Fibroblast of lung (primary cell): ENCODE data around the gene DDRGK1. TPM values are rescaled to one million over a fixed set of nuclear protein-coding genes. Genes with fewer than 3 reads are reported as not detected.

Experiments
- DNase-seq, 2 donors: peaks; one replicate each; pipeline versions ENCODE4 v3.0.0 to v3.0.0-alpha.2; 2010; ENCODE audit warnings: low read depth in 2 of 2
- H2AFZ ChIP-seq: 2 replicates; pipeline ENCODE4 v1.5.1; 2012; ENCODE audit warnings: low read length, control low read depth, inconsistent platforms
- H3K27ac ChIP-seq: 2 replicates; pipeline ENCODE4 v1.5.1; 2011; ENCODE audit warnings: low read length, control low read depth; ENCODE audit not compliant: insufficient read depth
- H3K27me3 ChIP-seq: 2 replicates; pipeline ENCODE4 v1.5.1; 2011; ENCODE audit warnings: mild to moderate bottlenecking, low read length; ENCODE audit not compliant: control insufficient read depth, insufficient read depth
- H3K36me3 ChIP-seq: 2 replicates; pipeline ENCODE4 v1.5.1; 2011; ENCODE audit warnings: low read length; ENCODE audit not compliant: control insufficient read depth, insufficient read depth
- H3K4me1 ChIP-seq: 2 replicates; pipeline ENCODE4 v1.5.1; 2011; ENCODE audit warnings: low read length; ENCODE audit not compliant: control insufficient read depth, insufficient read depth; ENCODE audit errors: extremely low read depth
- H3K4me2 ChIP-seq: 2 replicates; pipeline ENCODE4 v1.5.1; 2011; ENCODE audit warnings: low read length, control low read depth; ENCODE audit not compliant: insufficient read depth; ENCODE audit errors: extremely low read depth
- H3K4me3 ChIP-seq, 4 experiments: fragments of 200-600 bp in 1 of 4; sonication (generic) in 1 of 4; replicated peaks in 1 of 4; 2 replicates each; pipeline ENCODE4 v1.5.1; 2011 to 2016; ENCODE audit warnings: low read length in 4 of 4, low read depth in 3 of 4, mild to moderate bottlenecking in 3 of 4, control low read depth in 2 of 4, inconsistent platforms in 1 of 4, mixed read lengths in 1 of 4; ENCODE audit not compliant: insufficient read depth in 1 of 4; ENCODE audit errors: control extremely low read depth in 1 of 4
- H3K79me2 ChIP-seq: 2 replicates; pipeline ENCODE4 v1.5.1; 2012; ENCODE audit warnings: mild to moderate bottlenecking, low read length, inconsistent platforms; ENCODE audit not compliant: control insufficient read depth, insufficient read depth
- H3K9ac ChIP-seq: 2 replicates; pipeline ENCODE4 v1.5.1; 2011; ENCODE audit warnings: mild to moderate bottlenecking, low read length, control low read depth; ENCODE audit not compliant: insufficient read depth
- H3K9me3 ChIP-seq: 2 replicates; pipeline ENCODE4 v1.5.1; 2012; ENCODE audit warnings: low read depth, low read length; ENCODE audit not compliant: control insufficient read depth, insufficient read depth
- H4K20me1 ChIP-seq: 2 replicates; pipeline ENCODE4 v1.5.1; 2011; ENCODE audit warnings: low read length; ENCODE audit not compliant: control insufficient read depth, insufficient read depth; ENCODE audit errors: extremely low read depth
- CTCF ChIP-seq, 2 donors: IDR thresholded peaks in 1 of 2; conservative IDR thresholded peaks in 1 of 2; 1 replicate in 1 of 2; 2 replicates in 1 of 2; pipeline ENCODE4 v1.5.1; 2011 to 2012; ENCODE audit warnings: low read length in 2 of 2, control low read depth in 1 of 2, inconsistent platforms in 1 of 2, low read depth in 1 of 2, mild to moderate bottlenecking in 1 of 2
- EZH2 ChIP-seq: IDR thresholded peaks from 2 replicates; pipeline ENCODE4 v1.5.1; 2012; ENCODE audit warnings: low read length, control low read depth, mild to moderate bottlenecking; ENCODE audit errors: missing control alignments
- polyA plus RNA-seq, 2 donors: library from polyadenylated mRNA; depleted of rRNA in 1 of 2; stranded (reverse) in 1 of 2; unstranded in 1 of 2; fragments of >200 nt; gene quantifications; 2 replicates each; pipeline ENCODE4 v1.2.1, GENCODE V29; 2011 to 2012; ENCODE audit warnings: missing spikeins in 1 of 2
- total RNA-seq: library from RNA; depleted of rRNA; stranded (reverse); fragments of >200 nt; gene quantifications from 2 replicates; pipeline ENCODE4 v1.2.1, GENCODE V29; 2014

DDRGK1 gene
- total and polyA plus RNA-seq, 2 donors (not counting 1 experiment from before 2014, with no cell fraction given), result 35.5 to 37.5 TPM

DNA sequence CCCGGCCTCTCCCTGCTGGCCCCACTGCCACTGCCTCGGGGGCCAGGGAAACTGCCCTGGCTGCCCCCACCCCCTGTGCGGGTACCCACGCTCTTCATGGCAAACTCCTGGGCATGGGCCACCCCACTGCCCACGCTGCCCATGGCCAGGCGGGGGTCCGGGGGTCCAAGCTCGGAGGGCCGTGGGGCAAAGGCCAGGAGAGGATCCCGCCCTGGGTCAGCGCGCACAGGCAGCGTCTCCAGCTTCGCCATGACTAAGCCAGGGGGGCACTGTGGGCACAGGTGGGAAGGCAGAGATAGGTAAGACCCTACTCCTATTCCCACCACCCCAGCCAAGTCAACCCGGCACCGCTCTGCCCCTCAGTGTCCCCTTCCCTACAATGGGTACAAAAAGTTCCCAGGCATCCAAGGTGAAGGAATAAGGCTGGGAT, 37.6 kb downstream of the DDRGK1 start:
- H3K4me3 ChIP-seq, result no peak overlapping the region
- no peak overlapping the region for H3K9ac ChIP-seq
- no peak overlapping the region for H3K4me2 ChIP-seq
- no peak for DNase-seq
- H3K36me3 ChIP-seq, result no peaks in the 10 kb centered on the region
- H3K27me3 ChIP-seq, result peaks cover 7% of the 10 kb centered on the region
- H3K27ac ChIP-seq, result no peak overlapping the region
- TF ChIP-seq EZH2, result no peak
- no peak for TF ChIP-seq CTCF (conservative IDR thresholded peaks at IDR 0.05 in 1 of 2, IDR thresholded peaks at IDR 0.05 in 1 of 2; ENCODE audit: low read depth in 1 of 2, low read length in 2 of 2)
- no peaks in the 10 kb centered on the region for H3K79me2 ChIP-seq
- no peak overlapping the region for H2AFZ ChIP-seq
- no peaks in the 10 kb centered on the region for H4K20me1 ChIP-seq
- no peaks in the 10 kb centered on the region for H3K9me3 ChIP-seq
- no peaks in the 10 kb centered on the region for H3K4me1 ChIP-seq

GRCh38 chr20:3166338-3166912, 38.1 kb downstream of the DDRGK1 start:
- H3K79me2 ChIP-seq, result no peaks in the 10 kb centered on the region
- no peak overlapping the region for H2AFZ ChIP-seq
- no peak overlapping the region for H3K27ac ChIP-seq
- H3K4me1 ChIP-seq, result no peaks in the 10 kb centered on the region
- H4K20me1 ChIP-seq, result no peaks in the 10 kb centered on the region
- TF ChIP-seq EZH2 (no peak), CTCF (conservative IDR thresholded peaks at IDR 0.05 in 1 of 2, IDR thresholded peaks at IDR 0.05 in 1 of 2; ENCODE audit: low read depth in 1 of 2, low read length in 2 of 2) (no peak)
- no peak overlapping the region for H3K9ac ChIP-seq
- no peaks in the 10 kb centered on the region for H3K9me3 ChIP-seq
- peaks cover 3% of the 10 kb centered on the region for H3K27me3 ChIP-seq
- DNase-seq, result no peak
- H3K4me3 ChIP-seq, result no peak overlapping the region
- no peak overlapping the region for H3K4me2 ChIP-seq
- H3K36me3 ChIP-seq, result no peaks in the 10 kb centered on the region

GRCh38 chr20:3165473-3166337, 38.8 kb downstream of the DDRGK1 start:
- peaks cover 3% of the 10 kb centered on the region for H3K27me3 ChIP-seq
- no peak overlapping the region for H3K27ac ChIP-seq
- H3K4me3 ChIP-seq, result no peak overlapping the region
- no peaks in the 10 kb centered on the region for H3K36me3 ChIP-seq
- H3K9ac ChIP-seq, result no peak overlapping the region
- H3K4me1 ChIP-seq, result no peaks in the 10 kb centered on the region
- no peak overlapping the region for H2AFZ ChIP-seq
- no peak overlapping the region for H3K4me2 ChIP-seq
- H3K79me2 ChIP-seq, result no peaks in the 10 kb centered on the region
- peak; percentile 16 to 57 for DNase-seq
- H4K20me1 ChIP-seq, result no peaks in the 10 kb centered on the region
- TF ChIP-seq CTCF (conservative IDR thresholded peaks at IDR 0.05 in 1 of 2, IDR thresholded peaks at IDR 0.05 in 1 of 2; ENCODE audit: low read depth in 1 of 2, low read length in 2 of 2) (no peak), EZH2 (no peak)
- no peaks in the 10 kb centered on the region for H3K9me3 ChIP-seq
